ENCODE results near the gene SORCS2.

GRCh38 chr4:7241597-7242125 lies 49.3 kb downstream of the SORCS2 start:
- TF ChIP-seq CTCF (IDR thresholded peaks at IDR 0.05): no peak
- TF ChIP-seq POLR2A (IDR thresholded peaks at IDR 0.05): no peak
